ENCODE results near the gene TRAPPC6A. TPM values are rescaled to one million over a fixed set of nuclear protein-coding genes. Genes with fewer than 3 reads are reported as not detected.
A peak's percentile ranks its signal among the peaks of the same experiment; 100 is the strongest.

The TRAPPC6A gene
- total and polyA plus RNA-seq, 2 of the 13 experiments (the other 11 are each of a cell fraction or from before 2014, with no cell fraction given), result 6.5 to 21.0 TPM

DNA sequence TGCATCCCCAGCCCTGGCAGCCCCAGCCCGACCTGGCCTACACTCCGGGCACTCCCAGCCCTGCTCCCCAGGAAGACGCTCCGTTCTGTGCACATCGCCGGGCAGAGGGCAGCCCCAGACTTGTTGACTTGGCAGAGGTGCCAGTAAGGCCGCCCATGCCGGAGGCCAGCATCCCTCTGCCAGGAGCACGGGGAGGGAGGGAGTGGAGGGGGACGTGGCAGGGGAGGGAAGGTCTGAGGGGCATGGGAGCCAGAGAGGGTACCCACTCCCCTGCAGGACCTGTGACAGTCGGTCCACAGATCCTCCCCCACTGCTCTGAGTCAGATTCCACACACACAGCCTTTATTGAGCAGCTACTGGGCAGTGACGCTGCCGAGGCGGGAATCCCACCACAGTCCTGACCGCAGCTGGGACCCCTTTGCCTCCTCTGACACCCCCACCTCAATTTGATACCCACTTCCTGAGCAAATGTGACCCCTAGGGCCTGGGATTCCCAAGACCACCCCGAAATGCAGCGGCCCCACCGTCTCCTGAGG, 15.4 kb downstream of the TRAPPC6A start:
- ChIA-PET POLR2A (interaction anchor here (0.6 kb wide), 1 partner anchor 21 kb away, joined by 3 read pairs; no protein-coding TSS in a partner anchor), CTCF (ENCODE audit: low intra/inter-chr PET ratio, low total read pairs) (interaction anchor here (1.8 kb wide), 1 partner anchor 25 kb away, joined by 8 read pairs; no protein-coding TSS in a partner anchor)
- FAIRE-seq, result no peak
- Histone ChIP-seq H3K27me3 (ENCODE audit: control insufficient read depth in 1 of 2, insufficient read depth in 2 of 2, low read length in 2 of 2) (peaks cover 12 to 41% of the 10 kb centered on the region in 2 experiments; a peak in 4 of 5 replicates), H2AFZ (ENCODE audit: low read length) (no peak overlapping the region), H3K79me2 (ENCODE audit: insufficient read depth, low read length) (no peaks in the 10 kb centered on the region), H3K9me3 (ENCODE audit: low read length) (no peaks in the 10 kb centered on the region), H3K4me2 (ENCODE audit: low read depth, low read length) (no peak overlapping the region), H3K4me1 (ENCODE audit: insufficient read depth, low read length) (peaks cover 91% of the 10 kb centered on the region), H3K9ac (ENCODE audit: insufficient read depth, low read depth, low read length) (no peak overlapping the region), H3K36me3 (replicated peaks in 1 of 2; ENCODE audit: control insufficient read depth in 1 of 2, insufficient read depth in 2 of 2, low read length in 2 of 2) (no peaks in the 10 kb centered on the region), H3K4me3 (replicated peaks in 1 of 3; ENCODE audit: insufficient read depth in 1 of 3, low read depth in 2 of 3, low read length in 3 of 3) (no peak overlapping the region), H4K20me1 (ENCODE audit: insufficient read depth, low read length) (no peaks in the 10 kb centered on the region), H3K27ac (ENCODE audit: extremely low read length, insufficient read depth, low read length) (no peak overlapping the region)
- 80% methylated on average over 5 of the region's 18 CpGs for WGBS (ENCODE audit: low lambda C conversion rate)
- BruUV-seq (replicated peaks), result no TSS peak
- TF ChIP-seq U2AF2 (IDR thresholded peaks at IDR 0.05; ENCODE audit: low read depth, low read length) (no peak), ZNF552 (CRISPR knock-in tag; IDR thresholded peaks at IDR 0.05; ENCODE audit: borderline replicate concordance) (no peak), ZNF230 (CRISPR knock-in tag; IDR thresholded peaks at IDR 0.05) (no peak), KLF15 (CRISPR knock-in tag; IDR thresholded peaks at IDR 0.05; ENCODE audit: borderline replicate concordance) (no peak), SKI (IDR thresholded peaks at IDR 0.05; ENCODE audit: partially characterized antibody) (no peak), YEATS4 (CRISPR knock-in tag; IDR thresholded peaks at IDR 0.05; ENCODE audit: borderline replicate concordance) (no peak)
- TF ChIP-seq, protein P1, sequence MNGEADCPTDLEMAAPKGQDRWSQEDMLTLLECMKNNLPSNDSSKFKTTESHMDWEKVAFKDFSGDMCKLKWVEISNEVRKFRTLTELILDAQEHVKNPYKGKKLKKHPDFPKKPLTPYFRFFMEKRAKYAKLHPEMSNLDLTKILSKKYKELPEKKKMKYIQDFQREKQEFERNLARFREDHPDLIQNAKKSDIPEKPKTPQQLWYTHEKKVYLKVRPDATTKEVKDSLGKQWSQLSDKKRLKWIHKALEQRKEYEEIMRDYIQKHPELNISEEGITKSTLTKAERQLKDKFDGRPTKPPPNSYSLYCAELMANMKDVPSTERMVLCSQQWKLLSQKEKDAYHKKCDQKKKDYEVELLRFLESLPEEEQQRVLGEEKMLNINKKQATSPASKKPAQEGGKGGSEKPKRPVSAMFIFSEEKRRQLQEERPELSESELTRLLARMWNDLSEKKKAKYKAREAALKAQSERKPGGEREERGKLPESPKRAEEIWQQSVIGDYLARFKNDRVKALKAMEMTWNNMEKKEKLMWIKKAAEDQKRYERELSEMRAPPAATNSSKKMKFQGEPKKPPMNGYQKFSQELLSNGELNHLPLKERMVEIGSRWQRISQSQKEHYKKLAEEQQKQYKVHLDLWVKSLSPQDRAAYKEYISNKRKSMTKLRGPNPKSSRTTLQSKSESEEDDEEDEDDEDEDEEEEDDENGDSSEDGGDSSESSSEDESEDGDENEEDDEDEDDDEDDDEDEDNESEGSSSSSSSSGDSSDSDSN (CRISPR knock-in tag; IDR thresholded peaks at IDR 0.05), result 0 out of 2 replicates have a peak, but pooled peaks have one; percentile 11
- no peak for ATAC-seq
- intact Hi-C loops (cut with micrococcal nuclease; ENCODE audit: unreplicated experiment) (no loop called here), in situ Hi-C loops (cut with HindIII; ENCODE audit: extremely low pct_ligation_motif_present, low pct_unique_long_range_greater_than_20kb) (no loop called here)
- no peak for DNase-seq (ENCODE audit: low spot score)

Measured in HepG2 (cell line).